CD4-positive, alpha-beta T cell treated with Interleukin-21 for 1 hour (primary cell): Measurements from ENCODE around the gene TMCC1.
A peak's percentile ranks its signal among the peaks of the same experiment; 100 is the strongest.
"Not testable (repeated sequence)": the region's sequence is repeated elsewhere in the genome, so short reads cannot be mapped to it uniquely, and the experiment has no call there.

Source experiments
- DNase-seq: peaks from one replicate; pipeline ENCODE4 v3.0.0-alpha.2; 2020

Gene TMCC1

DNA sequence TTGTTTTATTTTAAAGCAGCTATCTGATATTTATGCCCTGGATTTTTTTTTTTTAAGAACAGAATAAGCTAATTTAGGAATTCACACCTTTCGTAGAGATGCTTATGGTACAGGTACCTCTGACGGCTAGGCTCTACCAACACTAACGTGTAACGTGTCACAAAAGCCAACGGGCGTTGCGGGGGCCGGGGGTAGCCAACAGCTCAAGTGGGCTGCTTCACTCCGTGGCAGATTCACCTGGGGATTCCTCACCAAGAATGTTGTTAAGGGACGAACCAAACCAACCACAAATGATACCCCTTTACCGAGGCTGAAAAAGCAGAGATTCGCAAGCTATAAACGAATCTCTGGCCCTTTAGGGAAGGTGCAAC, 1.0 kb downstream of the TMCC1 start:
- DNase-seq = no peak

DNA sequence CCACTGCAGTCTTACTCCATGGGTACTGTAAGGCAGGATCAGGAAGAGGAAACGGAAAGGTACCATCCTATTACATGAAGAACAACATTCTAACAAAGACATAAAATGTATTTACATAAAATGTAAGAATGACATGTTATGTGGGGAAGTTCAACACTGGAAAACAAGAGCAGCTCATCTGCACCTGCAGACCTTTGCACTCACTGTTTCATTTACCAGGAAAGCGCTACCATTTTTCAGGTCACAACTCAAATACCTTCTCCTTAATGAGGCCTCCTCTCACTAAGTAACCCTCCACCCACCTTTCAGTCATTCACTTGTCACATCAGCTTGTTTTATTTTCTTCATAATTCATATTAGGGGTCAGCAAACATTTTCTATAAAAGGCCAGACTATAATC, 2.6 kb downstream of the TMCC1 start:
- no peak for DNase-seq

DNA sequence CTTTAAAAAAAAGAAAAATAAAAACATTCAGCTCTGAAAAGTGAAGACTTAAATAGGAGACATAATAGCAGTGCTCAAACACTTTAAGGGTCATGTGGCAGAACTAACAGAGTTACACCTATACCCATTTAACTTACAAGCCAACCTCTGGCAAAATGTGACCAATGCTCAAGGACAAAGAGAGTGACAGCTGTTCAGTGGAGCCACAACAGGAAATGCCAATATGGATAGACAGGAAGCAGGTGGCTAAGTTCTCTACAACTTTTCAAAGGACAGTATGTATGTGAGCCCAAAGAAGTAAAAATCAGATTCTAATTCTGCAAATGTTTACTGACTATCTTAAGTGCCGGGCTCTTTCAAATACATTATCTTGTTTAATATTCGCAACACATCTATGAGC, 3.4 kb downstream of the TMCC1 start:
- peak; percentile 4 for DNase-seq

DNA sequence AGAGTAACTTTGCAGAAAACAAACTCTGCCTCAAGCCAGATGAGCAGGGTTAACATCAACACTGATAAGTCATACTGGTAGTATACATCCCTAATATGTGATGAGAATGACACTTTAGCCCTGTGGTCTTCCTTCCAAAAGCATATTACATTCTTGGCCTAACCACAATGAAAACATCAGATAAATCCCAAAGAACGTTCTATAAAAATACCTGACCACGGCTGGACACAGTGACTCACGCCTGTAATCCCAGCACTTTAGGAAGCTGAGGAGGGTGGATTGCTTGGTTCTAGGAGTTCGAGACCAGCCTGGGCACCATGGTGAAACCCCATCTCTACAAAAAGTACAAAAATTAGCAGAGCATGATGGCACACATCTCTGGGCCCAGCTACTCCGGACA, 4.7 kb downstream of the TMCC1 start:
- no peak for DNase-seq

DNA sequence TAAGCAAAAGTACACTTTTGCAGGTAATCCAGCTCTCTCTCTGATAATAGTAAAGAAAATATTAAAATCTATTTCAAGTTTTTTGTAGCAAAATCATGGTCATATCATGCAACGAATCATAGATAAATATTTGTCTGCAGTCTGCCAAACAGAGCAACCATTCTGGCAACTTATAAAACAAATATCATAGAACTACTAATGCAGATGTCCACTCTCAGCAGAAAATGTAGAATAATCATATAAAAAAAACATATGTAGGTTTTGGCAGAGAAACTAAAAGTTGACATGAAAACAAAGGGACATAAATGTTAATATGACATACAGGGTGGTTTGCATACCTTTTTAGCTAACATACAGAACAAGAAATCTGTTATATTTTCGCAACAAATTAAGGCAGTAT, 12.2 kb downstream of the TMCC1 start:
- no peak for DNase-seq

DNA sequence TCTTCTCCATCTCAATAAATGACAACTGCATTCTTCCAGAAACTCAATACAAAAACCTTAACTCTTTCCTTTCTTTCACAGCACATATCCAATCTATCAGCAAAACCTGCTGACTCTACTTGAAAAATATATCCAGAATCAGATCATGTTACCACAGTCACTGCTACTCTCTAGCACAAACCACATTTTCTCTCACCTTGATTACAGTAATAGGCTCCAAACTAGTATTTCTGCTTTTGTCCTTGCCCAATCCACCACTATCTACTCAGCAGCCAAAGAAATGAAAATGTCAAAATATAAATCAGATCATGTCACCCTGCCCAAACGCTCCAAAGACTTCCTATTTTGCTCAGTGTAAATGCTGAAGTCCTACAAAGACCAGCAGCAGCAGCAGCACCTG, 15.2 kb downstream of the TMCC1 start:
- no peak for DNase-seq

DNA sequence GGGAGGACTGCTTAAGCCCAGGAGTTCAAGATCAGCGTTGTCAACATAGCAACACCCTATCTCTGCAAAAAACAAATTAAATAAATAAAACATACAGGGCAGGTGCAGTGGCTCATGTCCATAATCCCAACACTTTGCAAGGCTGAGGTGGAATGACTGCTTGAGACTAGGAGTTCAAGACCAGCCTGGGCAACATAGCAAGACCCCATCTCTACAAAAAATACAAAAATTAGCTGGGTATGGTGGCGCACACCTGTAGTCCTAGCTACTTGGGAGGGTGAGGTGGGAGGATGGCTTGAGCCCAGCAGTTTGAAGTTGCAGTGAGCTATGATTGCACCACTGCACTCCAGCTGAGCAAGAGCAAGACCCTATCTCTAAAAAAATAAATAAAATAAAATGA, 19.0 kb downstream of the TMCC1 start:
- DNase-seq = not testable (repeated sequence)

DNA sequence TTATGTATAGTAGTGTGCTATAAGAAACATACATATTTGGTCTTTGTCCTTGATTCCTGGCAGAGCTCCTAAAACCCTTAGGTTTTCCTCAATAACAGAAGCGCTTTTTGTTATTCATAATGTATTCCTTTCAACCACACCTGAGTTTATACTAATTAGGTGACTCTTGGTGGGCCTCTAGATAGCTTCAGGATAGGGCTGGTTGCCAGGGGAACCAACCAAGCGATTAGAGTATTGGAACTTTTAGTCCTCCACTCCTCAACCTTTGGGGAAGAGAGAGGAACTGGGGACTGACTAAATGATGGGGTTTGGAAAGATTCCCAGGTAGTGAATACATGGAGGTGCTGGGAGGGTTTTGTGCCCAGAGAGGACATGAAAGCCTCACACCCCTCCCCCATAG, 24.6 kb downstream of the TMCC1 start:
- DNase-seq = no peak

DNA sequence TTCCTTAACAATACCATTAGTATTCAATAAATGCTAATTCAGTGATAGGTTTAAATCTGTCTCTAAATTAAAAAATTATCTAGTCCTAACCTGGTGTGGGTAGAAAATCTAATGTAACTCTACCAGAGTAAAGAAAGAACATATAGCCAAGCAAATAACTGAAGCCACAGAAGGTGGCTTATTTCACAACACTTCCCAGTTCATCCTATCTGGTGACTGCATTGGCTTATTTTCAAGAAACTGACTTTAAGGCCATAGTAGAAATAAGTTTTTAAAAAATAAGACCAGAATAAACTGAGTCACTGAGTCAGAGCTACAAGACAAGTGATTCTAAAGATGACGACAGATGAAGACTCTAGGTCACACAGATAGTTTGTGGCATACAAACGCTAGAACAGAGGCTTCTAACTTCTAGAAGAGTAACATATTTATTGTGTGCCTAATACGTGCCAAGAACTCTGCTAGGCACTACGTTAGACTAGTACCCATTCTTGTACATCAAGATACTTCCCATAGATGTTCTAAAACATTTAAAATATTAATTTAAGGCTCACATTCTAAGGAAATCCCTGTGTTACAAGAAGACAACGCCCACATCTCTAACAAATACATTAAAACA, 25.9 kb downstream of the TMCC1 start:
- DNase-seq = no peak

DNA sequence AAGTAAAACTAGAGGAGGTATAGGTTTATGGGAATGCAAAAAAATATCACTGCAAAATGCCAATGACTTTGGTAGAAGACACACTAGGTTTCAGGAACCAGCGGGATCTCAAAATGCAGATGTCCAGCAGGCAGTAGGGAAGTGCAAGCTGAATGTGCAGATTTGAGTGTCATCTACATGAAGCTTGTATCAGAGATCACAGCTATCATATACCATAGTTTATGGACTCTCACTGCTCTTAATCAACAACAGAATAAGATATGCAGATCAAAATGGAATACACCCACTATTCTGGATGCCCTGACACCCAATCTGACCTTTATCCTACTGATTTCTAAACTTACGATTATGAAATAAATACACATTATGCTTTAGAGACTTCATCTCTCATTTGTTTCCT, 27.7 kb downstream of the TMCC1 start:
- DNase-seq = no peak

DNA sequence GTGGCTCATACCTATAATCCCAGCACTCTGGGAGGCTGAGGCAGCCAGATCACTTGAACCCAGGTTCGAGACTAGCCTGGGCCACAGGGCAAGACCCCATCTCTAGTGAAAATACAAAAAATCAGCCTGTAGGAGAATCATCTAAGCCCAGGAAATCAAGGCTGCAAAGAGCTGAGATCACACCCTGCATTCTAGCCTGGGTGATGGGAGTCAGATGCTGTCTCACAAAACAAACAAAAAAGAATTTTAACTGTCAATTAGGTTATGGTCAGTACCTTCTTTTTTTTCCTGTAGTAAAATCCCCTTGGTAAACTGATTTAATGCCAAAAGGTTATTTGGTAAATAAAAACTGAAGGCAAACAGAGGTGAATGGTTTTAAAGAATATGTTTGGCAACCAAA, 29.0 kb downstream of the TMCC1 start:
- DNase-seq = no peak

DNA sequence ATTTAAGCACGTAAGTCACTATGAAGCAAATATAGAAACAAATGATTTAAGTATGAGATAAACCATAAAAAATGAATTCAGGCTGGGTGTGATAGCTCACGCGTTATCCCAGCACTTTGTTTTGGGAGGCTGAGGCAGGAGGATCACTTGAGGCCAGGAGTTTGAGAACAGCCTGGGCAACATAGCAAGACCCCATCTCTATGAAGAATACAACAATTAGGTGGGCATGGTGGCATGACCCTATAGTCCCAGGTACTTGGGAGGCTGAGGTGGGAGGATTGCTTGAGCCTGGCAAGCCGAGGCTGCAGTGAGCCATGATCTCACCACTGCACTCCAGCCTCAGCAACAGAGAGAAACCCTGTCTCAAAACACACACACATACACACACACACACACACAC, 34.2 kb downstream of the TMCC1 start:
- no peak for DNase-seq

DNA sequence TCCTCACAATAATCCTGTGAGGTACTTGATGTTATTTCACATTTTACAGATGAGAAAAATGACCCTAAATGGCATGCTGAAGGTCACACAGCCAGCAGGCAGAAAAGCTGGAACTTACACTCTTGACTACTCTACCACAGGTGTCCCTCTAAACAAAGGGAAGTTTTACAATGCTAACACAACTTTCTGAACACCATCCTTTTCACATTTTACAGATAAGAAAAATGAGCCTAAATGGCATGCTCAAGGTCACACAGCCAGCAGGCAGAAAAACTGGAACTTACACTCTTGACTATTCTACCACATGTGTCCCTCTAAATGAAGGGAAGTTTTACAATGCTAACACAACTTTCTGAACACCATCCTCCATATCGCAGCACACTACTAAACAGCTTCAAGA, 35.6 kb downstream of the TMCC1 start:
- no peak for DNase-seq

DNA sequence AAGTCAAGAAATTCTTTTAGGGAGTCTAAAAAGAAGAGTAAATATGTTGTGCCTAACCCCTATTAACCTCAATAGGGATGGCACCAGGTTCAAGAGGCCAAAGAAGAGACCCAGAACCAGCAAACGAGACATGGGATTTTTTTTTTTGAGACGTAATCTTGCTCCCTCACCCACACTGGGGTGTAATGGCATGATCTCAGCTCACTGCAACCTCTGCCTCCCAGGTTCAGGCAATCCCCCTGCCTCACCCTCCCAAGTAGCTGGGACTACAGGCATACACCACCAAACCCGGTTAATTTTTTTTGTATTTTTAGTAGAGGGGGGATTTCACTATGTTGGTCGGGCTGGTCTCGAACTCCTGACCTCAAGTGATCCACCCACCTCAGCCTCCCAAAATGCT, 36.7 kb downstream of the TMCC1 start:
- DNase-seq = not testable (repeated sequence)

DNA sequence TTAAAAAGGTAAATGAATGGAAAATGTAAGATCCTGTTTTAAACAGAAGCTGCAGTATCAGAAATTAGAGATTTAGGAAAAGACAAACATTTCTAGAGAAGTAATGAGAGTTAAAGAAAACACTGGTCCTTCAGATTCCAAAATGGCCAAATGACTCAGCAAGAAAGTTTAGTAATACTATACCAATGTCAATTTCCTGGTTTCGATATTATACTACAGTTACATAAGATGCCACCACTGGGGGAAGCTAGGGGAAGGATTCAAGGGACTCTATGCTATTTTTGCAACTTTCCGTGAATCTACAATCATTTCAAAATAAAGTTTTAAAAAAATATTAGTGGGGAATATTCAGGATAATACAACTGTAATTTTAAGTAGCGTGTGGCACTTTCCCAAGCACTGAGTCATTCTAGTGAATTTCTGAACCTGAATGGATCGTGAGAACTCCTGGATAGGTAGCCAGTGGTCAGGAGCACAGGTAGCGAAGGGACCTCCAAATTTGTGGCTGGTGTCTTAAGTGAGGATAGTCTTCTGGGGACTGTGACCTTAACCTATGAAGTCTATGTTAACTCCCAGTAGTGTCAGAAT, 37.6 kb downstream of the TMCC1 start:
- no peak for DNase-seq

DNA sequence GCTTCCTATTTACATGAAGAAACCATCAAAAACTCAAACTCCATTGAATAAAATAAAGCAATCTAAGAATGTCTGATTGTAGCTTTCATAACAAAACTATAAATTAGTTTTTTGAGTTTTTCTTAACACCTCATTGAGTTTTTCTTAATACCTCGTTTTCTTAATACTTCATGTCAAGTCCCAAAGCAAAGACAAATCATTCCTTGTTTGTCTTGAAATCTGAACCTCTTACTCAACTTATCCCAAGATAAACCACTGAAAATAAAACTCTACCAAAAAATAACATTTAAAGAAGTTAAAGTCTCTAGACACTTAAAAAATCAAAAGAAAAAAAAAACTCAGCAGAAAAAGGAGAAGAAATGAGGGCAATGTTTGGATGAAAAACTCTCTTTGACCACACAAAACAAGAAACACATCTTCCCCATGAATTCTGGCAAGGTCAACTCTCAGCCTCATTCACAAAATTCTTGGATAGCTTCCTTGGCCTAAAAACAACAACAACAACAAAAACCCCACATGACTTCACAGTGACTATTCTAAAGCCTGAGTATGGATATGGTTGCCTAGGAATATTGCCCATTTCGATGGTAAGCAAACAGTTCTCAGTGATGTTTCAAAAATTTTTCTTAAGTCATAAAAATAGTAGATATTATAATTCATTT, 38.2 kb downstream of the TMCC1 start:
- no peak for DNase-seq

DNA sequence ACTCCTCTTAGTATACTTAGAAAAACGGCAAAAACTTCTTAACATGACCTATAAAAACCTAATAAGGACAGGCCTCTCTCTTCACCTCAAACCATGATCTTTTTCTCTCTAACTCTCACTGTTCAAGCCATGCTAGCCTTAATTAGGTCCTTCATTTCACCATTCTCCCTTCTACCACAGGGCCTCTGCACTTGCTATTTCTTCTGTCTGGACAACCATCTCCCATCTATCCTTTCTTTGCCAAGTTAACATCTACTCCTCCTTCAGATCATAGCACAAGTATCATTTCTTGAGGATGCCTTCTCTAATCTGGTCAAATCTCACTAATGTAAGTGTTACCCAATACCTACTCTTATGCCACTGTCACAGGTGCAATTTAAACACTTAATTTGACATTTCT, 39.1 kb downstream of the TMCC1 start:
- no peak for DNase-seq

DNA sequence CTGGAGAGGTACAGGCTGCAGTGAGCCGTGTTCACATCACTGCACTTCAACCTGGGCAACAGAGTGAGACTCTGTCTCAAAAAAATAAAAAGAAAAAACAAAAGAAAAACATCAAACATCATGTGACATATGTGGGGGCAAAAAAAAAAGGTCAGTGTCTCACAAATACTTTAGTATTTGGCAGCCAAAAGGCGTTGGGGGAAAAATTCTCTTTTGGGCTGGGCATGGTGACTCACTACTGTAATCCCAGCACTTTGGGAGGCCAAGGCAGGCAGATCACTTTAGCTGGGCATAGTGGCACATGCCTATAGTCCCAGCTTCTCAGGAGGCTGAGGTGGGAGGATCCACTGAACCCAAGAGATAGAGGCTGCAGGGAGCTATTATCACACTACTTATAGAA, 47.6 kb downstream of the TMCC1 start:
- no peak for DNase-seq

DNA sequence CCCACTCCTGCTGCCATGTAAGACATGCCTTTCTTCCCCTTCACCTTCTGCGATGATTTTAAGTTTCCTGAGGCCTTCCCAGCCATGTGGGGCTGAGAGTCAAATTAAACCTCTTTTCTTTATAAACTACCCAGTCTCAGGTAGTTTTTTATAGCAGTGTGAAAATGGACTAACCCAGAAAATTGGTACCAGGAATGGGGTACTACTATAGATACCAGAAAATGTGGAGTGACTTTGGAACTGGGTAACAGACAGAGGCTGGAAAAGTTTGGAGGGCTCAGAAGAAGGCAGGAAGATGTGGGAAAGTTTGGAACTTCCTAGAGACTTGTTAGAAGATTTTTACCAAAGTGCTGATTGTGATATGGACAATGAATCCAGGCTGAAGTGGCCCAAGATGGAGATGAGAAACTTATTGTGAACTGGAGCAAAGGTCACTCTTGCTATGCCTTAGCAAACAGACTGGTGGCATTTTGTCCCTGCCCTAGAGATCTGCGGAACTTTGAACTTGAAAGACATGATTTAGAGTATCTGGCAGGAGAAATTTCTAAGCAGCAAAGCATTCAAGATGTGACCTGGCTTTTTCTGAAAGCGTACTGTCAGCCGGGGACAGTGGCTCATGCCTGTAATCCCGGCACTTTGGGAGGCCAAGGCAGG, 52.7 kb downstream of the TMCC1 start:
- no peak for DNase-seq

DNA sequence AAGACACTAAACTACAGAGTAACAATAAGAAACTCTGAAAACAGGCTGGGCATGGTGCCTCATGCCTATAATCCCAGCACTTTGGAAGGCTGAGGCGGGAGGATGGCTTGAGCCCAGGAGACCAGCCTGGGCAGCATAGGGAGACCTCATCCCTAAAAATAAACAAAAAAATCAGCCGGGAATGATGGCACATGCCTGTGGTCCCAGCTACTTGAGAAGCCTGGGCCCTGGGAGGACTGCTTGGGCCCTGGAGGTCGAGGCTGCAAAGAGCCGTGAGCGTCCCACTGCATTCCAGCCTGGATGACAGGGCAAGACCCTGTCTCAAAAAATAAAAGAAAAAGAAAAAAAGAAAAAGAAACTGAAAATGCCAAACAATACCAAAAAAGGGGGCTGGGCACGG, 55.4 kb downstream of the TMCC1 start:
- no peak for DNase-seq

DNA sequence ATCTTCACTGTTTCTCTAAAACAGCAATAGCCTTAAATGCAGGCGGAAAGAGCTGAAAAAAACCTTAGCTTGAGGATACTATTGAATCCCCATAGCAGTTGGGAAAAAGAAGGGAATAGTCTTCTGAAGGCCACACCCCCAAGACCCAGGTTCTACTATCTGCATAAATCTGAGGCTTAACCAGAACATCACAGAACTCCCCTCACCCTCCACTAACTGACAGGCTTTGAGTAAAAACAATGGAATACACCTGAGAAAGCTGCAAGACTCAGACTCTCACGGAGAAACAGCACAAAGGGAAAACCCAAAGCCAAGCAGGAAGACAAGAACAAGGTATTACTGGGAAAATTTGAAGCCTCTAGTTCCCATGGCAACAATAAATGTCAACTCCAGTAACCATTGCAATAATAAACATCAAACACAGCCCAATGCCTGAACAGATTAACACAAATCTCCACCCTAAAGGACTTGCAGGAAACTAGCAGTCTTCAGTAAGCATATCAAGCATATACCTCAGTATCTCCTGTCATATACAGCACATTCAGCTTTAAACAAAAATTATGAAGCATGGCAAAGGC, 56.4 kb downstream of the TMCC1 start:
- DNase-seq = no peak

DNA sequence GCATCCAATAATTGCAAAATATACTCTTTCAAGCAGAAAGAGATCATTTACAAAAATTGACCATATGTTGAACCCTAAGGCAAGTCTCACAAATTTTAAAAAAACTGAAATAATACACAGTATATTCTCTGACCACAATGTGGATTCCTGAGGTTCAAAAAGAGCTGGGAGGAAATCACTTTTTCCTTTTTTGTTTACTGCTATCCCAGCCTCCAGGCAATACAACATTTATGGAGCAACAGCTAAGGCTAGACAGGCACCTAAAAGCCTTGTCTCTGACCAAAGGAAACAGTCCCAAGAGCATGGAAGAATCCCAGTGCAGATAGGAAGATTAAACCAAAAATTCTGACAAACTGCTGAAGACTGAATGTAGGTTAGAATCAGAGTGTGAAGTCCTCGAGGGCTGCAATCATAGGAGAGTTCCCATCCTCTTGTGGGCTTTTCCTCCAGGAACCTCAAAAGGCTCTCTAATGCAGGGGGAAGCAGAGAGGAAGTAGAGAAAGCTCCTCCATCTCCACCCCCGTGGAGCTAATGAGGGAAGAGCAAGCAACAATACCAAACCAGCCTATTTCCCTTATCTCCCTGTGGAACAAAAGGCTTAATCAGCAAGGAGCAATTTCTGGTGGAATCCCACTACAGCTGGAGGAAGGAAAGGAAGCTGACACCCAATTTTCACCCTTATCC, 57.0 kb downstream of the TMCC1 start:
- DNase-seq = no peak

DNA sequence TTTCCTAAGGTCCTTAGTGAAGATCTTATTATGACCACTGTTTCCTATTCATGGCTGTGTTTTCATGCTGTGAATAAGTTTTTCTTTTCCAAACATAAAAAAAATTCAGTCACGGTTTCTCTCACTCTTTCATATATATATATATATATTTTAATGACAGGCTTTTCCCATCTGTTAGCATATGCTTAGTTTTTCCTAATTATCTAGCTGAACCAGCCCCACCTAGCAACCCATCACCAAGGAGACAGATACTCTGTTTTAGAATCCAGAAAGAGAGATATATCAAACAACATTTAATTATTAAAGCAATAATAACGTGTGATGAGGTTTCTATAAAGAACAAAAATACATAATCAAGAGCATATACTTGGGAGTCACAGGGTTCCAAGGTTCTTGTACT, 58.3 kb downstream of the TMCC1 start:
- no peak for DNase-seq
